Measurements from ENCODE around the gene FECH.

DNA sequence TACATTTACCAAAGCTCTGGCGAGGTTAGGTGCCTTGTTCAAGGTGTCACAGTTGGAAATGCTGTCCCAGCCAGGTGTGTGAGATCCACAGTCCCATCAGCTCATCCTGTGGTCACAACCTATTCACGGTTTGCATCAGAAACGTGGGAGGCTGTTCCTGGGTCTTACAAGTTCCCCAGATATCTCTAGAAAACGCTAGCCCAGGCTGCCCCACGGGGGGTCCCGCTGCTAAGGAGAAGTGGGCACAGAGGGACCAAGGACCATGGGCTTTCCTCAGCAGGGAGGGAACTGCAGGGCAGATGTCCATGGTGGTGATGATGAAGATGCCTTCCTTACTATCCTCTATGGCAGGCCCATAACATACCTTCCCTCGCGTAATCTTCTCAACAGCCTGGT, 649 bp downstream of the FECH start:
- TF ChIP-seq, protein P1, sequence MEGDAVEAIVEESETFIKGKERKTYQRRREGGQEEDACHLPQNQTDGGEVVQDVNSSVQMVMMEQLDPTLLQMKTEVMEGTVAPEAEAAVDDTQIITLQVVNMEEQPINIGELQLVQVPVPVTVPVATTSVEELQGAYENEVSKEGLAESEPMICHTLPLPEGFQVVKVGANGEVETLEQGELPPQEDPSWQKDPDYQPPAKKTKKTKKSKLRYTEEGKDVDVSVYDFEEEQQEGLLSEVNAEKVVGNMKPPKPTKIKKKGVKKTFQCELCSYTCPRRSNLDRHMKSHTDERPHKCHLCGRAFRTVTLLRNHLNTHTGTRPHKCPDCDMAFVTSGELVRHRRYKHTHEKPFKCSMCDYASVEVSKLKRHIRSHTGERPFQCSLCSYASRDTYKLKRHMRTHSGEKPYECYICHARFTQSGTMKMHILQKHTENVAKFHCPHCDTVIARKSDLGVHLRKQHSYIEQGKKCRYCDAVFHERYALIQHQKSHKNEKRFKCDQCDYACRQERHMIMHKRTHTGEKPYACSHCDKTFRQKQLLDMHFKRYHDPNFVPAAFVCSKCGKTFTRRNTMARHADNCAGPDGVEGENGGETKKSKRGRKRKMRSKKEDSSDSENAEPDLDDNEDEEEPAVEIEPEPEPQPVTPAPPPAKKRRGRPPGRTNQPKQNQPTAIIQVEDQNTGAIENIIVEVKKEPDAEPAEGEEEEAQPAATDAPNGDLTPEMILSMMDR (IDR thresholded peaks at IDR 0.05): no peak
- no peak for TF ChIP-seq EZH2 (IDR thresholded peaks at IDR 0.05; ENCODE audit: borderline replicate concordance, insufficient read depth, low read depth, low read length, poor library complexity, severe bottlenecking)

All from B cell (primary cell).